Ammon's horn (tissue), 1 donor: ENCODE measurements around the gene SEC24C.

Experiments used
- DNase-seq: peaks from one replicate; pipeline ENCODE4 v3.0.0-alpha.2; 2016; ENCODE audit warnings: low spot score

The SEC24C gene

DNA sequence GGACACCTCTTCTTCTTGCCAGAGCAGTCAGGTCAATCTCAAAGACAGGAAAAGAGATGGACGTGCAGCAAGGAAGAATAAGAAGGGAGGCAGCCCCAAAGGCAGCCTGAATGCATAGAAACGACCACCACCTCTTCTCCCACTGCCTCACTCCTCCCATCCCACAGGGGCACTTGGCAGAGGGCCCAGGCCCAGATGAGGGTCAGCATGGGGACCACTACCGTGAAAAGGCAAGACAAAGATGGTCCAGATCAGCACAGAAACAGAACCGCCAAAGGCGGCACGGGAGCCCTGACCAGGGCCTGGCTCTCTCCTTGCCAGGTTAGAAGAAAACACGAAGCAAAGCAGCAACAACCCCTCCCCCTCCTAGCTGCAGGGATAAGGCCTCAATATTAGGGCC is 69.2 kb downstream of the SEC24C start:
- no peak for DNase-seq

DNA sequence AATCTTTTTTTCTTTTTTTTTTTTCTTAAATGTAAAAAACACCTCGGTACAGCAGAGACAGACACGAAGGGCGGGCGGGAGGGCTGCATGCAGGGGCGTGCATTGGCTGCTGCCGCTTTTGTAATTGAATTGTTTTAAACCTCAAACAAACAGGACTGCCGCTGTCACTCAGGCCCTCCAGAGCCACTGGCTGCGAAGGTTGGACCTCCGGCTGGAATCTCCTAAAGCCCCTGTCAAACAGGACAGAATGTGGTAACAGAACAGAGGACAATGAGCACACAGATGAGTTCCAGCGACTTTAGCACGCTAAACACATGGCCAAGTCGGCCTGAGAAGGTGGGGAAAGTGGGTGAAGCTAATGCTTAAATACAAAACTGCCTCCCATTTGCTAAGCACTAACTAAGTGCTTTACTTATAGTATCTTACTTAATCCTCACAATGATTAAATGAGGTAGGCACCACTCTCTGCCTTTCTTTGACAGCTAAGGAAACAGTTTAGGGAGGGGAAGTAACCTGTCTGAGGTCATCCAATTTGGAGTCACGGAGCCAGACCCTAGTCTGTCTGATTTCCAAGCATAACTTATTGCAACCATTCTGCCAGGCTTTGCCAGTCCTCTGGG is 70.2 kb downstream of the SEC24C start:
- DNase-seq: no peak

DNA sequence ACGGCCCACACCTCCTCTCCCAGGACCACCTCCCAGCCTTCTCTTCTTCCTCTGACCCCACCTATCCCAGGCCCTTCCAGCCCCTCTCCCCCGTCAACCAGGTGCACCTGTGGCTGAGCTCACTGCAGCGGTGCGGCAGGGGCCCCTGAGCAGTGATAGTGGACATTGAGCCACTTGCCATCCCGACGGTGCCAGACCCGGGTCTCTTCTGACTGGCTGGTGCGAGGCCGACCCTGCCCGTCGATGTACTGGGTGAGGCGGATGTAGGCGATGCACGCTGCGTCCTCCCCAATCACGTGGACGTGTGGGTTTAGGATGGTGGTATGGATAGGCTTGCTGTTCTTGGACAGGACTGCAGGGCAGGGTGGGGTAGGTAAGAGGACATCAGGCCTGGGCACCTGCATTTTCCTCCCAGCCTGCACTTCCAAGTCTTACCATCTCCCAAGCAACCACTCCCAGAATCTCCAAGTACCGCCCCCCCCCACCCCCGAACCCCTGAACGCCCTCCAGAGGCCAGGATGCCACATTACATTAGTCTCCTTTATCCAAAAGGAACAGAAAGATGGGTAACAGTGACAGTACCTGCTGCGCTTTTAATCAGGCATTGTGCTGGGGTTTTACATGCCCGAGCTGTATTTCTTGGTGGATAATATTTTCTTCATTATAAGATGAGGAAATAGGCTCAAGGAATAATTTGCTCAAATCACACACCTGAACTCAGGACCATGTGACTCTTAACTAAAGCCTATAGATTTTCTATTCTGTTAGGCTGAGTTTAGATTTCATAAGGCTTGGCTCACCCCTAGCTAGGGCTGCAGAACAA is 70.9 kb downstream of the SEC24C start:
- DNase-seq: no peak

DNA sequence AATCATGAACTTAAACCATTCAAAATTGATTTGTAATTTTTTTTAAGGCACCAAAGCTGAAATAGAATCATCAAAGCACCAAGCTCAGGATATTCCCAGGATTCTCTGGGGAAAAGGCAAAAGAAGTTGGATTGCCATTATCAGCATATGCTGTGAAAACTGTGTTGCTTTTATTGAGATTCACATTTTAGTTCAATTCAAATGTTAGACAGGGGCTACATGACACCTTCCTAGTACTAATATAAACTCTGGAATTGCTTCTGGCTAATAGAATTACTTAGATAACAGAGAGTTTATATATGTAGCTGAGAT is 71.5 kb downstream of the SEC24C start:
- DNase-seq: no peak

DNA sequence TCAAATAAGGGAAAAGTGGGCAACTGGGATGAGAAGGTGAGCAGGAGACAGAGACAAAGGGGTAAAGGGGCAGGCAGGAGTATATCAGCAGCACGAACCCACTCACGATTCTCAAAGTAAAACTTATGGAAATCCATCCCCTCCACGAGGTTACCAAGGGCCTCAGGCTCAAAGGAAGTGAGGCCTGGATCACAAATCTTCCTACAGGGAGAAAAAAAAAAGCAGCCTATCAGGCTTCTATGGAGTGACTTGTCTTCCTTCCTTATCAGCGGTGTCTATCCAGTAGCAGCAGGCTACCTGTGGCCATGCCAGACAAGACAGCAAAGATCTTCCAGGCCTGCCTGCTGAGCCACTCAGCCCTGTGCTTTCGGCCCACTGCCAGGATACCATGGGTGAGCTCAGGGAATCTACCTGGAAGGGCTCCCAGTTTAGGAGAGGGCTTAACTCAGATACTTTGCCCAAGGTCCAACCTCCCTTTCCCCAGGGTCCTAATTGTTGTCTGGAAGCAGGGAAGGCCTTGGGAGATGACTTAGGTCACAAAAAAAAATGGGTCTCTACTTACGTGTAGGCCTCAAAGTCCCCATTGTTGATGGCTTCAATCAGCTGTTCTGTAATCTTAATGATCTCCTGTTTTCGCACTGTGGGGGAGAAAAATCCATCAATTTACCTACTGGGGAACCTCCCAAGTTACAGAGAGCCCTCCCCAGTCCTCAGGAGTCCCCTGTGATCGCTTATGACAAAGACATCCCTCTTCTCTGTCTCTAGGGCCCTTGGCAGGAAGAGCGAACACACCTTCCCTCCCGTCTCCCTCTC is 73.0 kb downstream of the SEC24C start:
- DNase-seq: no peak

DNA sequence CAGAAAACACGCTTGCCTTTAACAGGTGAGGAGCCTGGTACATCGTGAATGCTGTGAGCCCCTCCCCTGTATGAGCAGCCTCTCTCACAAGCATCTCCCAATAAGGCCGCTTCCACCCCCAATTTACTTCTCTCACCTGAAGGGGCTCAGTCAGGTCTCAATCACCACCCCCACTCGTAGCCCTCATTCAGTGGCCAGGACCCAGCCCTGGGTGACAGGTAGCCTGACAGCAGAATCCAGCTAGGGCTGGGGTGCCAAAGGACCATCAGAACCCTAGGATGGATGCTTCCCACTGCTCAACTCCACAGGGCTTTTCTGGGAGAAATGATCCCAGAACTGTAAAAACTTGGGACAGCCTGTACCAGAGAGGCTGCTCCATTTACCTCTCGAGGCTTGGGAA is 73.7 kb downstream of the SEC24C start:
- DNase-seq: no peak

DNA sequence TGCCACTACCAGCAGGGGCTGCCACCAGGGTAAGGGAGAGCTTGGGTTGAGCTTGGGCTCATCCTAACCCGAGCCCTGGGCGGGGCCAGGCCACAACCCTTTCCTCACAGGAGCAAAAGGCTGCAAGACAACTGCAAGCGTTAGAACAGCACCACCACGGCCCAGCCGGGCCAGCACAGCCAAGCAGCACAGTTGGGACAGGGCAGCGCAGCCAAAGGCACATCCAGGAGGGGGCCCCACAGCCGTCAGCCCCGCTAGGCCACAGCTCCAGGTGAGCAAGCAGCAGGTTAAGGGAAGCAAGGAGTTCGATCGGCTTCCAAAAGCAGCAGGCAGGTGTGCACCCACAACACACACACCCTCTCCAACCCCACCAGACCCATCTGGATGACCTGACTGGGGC is 74.2 kb downstream of the SEC24C start:
- DNase-seq: no peak

DNA sequence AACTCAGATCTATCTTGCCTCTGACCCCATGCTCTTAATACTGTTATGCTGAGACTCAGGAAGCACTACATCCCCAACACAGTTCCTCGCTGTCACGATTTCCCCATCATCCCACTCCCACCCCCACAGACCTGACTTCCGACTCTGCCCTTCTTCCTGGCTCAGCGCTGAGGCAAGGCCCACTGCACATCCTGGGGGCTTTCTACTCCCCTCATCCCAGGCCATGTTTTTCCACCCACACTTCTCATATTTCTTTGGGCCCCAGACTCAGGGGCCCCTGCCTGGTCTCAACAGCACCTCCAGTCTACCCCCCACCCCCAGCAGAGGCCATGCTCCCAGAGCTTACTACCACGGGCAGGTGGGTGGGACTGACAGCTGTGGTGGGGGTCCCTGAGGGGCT is 74.9 kb downstream of the SEC24C start:
- no peak for DNase-seq

DNA sequence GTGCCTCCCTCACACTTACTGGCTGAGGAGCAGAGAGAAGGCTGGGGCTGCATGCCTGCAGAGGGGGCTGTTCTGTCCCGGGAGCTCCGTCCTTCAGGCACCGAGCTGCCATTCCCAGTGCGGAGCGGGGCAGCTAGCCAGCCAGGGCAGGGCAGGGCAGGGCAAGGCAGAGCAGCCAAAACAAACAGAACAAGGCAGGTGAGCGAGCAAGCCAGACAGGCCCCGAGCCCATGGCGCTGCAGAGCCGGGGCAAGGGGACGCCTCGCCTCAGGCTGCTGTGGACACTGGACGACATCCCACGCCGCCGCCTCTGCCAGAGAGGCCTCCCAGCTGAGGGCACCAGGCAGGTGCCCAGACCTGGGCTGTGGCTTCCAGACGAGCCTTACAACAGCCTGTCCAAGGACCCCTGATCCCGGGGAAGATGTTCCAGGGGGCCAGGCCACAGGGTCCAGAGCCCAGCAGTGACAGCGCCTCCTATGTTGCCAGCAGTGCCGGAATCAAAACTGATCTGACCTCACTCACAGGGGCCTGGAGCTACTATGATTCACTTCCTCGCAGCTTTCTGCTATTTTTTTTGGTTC is 75.4 kb downstream of the SEC24C start:
- DNase-seq: no peak
